GM18873 (cell line): ENCODE results near the gene PRR13.

Experiments
- ATAC-seq: cut with Tn5 transposase; IDR thresholded peaks from one replicate; pipeline ENCODE4 v1.9.1; 2021; ENCODE audit warnings: mild to moderate bottlenecking, moderate library complexity, moderate number of reproducible peaks; ENCODE audit not compliant: unreplicated experiment, low FRiP score

The PRR13 gene

GRCh38 chr12:53489242-53489864, 47.8 kb downstream of the PRR13 start:
- ATAC-seq: no peak

- no peak for ATAC-seq
Measured at GRCh38 chr12:53492188-53492587, 50.7 kb downstream of the PRR13 start.

GRCh38 chr12:53492830-53493609, 51.5 kb downstream of the PRR13 start:
- ATAC-seq: no peak

GRCh38 chr12:53493610-53494391, 52.3 kb downstream of the PRR13 start:
- no peak for ATAC-seq
